ENCODE measurements around the gene MEX3D.

DNA sequence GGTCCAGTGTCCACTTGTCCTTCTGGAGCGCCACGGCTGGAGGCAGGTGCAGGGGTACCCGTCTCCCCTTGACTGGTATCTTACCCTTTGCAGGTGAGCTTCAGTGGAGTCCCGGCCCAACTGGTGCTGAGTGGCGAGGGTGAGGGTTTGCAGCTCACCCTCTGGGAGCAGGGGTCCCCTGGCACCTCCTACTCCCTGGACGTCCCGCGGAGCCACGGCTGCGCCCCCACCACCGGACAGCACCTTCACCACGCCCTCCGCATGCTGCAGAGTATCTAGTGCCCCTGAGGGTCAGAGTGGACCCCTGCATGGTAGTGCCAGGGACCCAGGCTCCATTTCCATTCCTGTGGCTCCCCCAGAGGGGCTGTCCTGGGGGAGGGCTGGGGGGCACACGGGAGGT lies 33.2 kb downstream of the MEX3D start:
- TF ChIP-seq RFX5 (IDR thresholded peaks at IDR 0.05; ENCODE audit: low read depth, low read length) (no peak), MAFK (IDR thresholded peaks at IDR 0.05; ENCODE audit: low read depth, low read length) (no peak), MAZ (IDR thresholded peaks at IDR 0.05; ENCODE audit: borderline replicate concordance, low read depth, low read length) (no peak), POLR2A (IDR thresholded peaks at IDR 0.05; ENCODE audit: low read depth, low read length) (no peak), CEBPB (IDR thresholded peaks at IDR 0.05; ENCODE audit: low read depth, low read length) (no peak), MXI1 (IDR thresholded peaks at IDR 0.05; ENCODE audit: borderline replicate concordance, low read depth, low read length) (no peak), SMC3 (IDR thresholded peaks at IDR 0.05; ENCODE audit: low read depth, low read length) (no peak), RAD21 (IDR thresholded peaks at IDR 0.05; ENCODE audit: low read length) (no peak)
- TF ChIP-seq, protein P1, sequence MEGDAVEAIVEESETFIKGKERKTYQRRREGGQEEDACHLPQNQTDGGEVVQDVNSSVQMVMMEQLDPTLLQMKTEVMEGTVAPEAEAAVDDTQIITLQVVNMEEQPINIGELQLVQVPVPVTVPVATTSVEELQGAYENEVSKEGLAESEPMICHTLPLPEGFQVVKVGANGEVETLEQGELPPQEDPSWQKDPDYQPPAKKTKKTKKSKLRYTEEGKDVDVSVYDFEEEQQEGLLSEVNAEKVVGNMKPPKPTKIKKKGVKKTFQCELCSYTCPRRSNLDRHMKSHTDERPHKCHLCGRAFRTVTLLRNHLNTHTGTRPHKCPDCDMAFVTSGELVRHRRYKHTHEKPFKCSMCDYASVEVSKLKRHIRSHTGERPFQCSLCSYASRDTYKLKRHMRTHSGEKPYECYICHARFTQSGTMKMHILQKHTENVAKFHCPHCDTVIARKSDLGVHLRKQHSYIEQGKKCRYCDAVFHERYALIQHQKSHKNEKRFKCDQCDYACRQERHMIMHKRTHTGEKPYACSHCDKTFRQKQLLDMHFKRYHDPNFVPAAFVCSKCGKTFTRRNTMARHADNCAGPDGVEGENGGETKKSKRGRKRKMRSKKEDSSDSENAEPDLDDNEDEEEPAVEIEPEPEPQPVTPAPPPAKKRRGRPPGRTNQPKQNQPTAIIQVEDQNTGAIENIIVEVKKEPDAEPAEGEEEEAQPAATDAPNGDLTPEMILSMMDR (conservative IDR thresholded peaks at IDR 0.05; ENCODE audit: low read depth, low read length): no peak
- TF ChIP-seq, protein P2, sequence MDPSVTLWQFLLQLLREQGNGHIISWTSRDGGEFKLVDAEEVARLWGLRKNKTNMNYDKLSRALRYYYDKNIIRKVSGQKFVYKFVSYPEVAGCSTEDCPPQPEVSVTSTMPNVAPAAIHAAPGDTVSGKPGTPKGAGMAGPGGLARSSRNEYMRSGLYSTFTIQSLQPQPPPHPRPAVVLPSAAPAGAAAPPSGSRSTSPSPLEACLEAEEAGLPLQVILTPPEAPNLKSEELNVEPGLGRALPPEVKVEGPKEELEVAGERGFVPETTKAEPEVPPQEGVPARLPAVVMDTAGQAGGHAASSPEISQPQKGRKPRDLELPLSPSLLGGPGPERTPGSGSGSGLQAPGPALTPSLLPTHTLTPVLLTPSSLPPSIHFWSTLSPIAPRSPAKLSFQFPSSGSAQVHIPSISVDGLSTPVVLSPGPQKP (IDR thresholded peaks at IDR 0.05; ENCODE audit: borderline replicate concordance, low read depth, low read length): no peak
- TF ChIP-seq, protein P3, sequence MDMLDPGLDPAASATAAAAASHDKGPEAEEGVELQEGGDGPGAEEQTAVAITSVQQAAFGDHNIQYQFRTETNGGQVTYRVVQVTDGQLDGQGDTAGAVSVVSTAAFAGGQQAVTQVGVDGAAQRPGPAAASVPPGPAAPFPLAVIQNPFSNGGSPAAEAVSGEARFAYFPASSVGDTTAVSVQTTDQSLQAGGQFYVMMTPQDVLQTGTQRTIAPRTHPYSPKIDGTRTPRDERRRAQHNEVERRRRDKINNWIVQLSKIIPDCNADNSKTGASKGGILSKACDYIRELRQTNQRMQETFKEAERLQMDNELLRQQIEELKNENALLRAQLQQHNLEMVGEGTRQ (IDR thresholded peaks at IDR 0.05; ENCODE audit: low read depth, low read length): no peak

Measured in IMR-90 (cell line).